HG03066 (cell line): ENCODE measurements around the gene RAB38.

Experiments used
- ATAC-seq: cut with Tn5 transposase; IDR thresholded peaks from one replicate; pipeline ENCODE4 v1.9.1; 2021; ENCODE audit warnings: low read depth; ENCODE audit not compliant: unreplicated experiment

Gene RAB38

DNA sequence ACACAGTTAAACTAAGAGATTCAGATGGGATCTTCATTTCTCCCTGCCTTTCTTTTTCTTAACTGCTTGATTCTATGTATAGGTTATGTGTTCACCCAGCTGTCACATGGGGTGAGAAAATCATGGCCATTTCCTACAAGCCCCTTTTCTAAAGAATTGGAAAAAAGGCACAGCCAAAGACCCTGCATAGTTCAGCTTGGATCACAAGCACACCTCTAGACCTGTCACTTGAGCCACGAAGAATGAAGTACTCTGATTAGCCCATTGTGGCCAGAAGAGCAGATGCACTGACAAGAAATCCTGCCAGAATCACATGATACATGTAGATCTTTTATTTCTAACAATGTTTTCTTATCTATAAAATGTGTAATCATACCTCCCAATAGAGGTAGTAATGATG is 69.7 kb downstream of the RAB38 start:
- ATAC-seq, result no peak

DNA sequence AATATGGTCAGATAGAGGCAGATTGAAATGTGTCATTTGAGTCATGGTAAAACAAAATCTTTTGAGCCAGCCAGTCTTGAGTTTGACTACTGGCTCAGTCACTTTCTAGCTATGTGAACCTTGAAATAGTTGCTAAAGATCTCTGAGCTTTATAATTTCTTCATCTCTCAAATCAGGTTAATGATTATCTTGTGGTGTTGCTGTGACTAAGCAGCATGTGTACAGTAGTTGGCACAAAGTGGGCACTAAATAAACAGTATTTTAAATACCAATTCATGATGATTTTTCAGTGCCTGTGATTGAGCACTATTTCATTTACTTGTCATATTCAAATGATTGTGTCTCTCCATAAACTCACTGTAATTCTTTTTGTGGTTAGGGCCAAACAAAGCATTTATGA is 70.8 kb downstream of the RAB38 start:
- ATAC-seq, result no peak

DNA sequence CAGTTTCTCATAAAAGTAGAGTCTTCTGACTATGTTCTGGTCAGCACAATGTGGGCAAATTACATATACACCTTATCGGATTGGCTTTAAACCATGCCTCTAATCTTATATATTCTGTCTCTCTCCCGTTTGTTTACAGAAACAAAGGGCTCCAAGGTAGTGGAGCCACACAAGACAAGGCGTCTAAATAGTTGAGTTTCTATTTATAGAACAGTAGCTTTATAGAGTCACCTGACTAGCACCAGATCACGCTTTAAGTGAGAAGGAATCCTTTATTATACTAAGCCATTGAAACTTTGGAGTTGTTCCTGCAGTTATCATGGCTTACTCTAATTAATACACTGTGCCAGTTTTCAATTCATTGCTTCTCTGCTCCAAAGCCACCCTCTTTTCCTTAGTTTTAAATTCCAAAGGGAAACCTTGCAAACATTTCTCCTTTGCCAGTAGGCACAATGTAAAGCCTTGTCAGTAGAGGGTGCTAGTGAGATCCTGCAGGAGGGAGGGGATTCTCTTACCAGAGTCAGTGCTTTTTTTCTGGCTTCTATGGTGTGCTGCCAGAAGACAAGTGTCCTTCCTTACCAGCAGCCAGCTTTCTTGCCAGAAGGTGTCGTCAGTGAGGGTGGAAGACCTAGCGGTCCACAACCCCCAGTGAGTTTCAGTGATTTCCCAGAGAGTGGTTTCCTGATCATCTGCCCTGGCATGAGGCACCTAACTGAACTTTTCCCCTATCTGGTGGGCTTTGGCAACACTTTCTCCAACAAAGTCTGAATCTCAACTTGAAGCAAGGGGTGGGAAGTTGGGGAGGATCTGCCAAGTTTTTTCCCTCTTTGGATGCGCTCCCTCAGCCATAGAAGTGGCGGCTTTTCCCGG is 71.7 kb downstream of the RAB38 start:
- peak; percentile 87 for ATAC-seq

DNA sequence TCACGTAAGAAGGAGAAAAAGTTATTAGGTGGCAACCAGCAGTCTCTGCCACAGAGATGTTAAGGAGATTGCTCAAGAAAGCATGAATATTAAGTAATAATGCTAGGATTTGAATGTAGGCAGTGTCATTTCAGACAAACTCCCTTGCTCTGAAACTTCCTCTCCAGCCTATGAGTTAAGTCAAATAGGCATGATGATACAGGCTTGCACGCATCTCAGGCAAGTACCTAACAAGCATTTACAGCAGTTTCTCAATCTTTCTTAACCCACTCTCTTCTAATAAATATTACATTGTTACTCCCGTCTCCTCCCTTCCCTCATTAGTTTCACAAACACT is 72.7 kb downstream of the RAB38 start:
- no peak for ATAC-seq

DNA sequence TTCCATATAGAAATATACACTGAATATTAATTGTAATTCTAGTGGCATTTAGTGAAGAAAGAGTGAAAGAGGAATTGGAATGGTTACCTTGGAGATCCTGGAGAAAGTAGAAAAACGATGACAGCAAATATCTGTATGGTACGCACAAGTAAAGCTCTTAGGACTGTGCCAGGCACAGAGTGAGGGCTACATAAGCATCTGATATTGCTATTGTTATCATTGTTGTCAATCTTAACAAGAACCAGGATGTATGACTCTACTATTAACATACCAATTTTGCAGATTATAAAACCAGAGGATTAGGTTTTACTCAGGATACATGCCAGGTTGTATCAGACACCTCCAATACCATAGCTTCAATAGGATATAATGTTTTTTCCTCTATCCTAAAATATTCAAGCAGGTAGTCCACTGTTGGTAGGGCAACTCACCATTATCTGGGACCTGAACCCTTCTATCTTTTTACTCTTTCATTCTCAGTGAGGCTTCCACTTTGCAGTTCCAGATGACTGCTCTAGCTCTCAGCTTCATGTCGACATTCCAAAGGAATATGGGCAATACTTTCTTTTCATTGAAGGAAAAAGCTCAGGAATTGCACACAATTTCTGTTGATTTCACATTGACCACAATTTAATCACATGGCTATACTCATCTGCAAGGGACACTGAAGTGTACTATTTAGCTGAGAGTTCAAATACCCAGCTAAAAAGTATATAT is 73.2 kb downstream of the RAB38 start:
- ATAC-seq, result no peak

DNA sequence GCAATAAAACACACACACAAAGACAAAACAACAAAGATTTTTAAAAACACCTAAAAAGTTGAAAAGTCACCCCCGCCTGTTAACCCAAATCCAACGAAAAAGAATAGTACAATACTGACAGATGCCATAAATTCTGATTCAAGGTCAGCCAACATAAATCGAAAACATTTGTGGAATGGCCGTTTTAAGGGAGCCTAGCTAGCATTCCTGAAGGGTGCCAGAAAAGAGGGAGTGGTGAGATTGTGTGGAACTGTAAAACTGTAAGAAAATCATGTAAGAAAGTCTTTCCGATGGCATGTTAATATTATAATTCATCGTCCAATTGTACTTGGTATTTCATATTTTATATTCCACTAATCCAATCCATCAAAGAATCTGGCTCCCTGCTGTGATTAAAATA is 75.1 kb downstream of the RAB38 start:
- ATAC-seq, result no peak

DNA sequence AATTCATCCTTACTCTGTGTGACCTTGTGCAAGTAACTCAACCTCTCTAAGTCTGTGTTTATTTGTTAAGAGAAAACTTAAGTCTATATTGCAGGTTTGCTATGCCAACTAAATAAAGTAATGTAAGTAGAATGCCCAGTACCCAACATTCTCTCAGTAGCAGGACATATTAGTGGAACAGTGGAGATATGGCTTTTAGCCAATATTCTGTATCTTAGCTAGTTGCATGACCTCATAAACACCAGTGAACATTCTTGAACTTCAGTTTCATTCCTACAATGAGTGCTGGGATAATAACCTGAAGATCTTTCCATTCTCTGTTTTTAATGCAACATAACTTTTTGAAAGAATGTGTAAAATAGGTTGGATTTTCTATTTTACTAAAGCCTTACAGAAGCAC is 77.0 kb downstream of the RAB38 start:
- ATAC-seq, result no peak

DNA sequence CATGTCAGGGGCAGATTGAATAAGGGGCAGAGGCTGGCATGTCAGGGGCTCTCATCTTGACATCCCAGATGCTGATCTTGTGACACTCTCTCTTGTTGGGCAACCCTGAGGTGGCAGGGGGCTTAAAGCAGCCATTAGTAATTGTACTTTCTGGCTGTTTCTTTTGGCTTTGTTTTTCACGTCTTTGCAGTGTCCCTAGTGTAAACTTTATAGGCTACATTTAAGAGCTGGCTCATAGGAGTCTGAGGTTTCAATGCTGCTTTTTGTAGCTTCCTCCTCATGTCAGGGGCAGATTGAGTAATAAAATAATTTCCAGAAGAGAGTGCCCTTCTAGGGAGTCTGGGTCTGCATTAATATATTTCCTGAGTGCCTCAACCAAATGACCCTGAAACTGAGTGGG is 86.1 kb downstream of the RAB38 start:
- no peak for ATAC-seq

DNA sequence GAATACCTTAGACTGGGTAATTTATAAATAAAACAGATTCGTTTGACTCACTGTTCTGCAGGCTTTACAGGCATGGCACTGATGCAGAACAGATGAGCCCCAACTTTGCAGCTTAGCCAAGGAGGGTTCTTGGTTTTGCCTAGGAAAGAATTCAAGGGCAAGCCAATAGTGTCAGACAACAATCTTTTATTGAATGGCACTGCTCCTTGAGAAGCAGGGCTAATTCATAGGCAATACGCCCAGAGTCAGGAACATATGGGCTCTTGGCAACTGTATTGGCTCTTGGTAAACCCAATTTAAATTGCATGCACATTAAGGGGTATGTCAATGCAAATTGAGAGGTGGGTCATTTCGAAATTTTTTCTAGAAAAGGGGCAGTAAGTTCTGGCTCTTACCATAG is 87.9 kb downstream of the RAB38 start:
- no peak for ATAC-seq

DNA sequence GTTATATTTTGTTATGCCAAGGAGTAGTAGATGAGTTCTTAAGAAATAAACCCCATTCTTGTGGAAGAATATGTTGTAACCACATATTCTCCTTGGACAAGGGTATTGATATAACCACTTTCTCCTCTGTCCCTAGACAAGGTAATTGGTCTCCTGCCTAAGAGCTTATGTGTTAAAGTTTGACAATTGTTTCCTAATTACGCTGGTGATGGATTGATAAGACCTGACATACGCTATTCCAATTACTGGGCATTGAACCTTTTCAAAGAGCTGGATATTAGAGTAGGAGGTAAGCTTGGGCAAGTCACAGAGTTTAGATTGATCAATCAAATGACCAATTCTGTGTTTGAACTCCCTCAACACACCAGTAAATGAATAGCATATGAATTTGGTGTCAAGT is 88.9 kb downstream of the RAB38 start:
- ATAC-seq, result no peak

DNA sequence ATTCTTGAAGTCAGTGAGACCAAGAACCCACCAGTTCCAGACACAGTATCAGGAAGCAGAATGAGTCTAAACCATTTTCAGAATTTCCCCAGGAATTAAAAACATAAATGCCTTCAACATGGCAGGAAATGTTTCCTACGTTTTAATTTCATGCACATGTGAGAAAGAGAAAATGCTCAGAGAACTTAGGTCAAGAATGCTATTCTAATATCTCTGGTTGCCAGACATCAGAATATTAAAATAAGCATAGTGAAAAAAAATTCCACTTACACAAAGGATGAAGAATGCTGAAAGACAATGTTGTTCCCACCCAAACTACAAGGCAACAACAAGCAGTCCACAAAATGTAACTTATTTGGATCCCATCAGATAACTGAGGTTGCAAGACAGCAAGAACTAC is 104.8 kb downstream of the RAB38 start:
- no peak for ATAC-seq

DNA sequence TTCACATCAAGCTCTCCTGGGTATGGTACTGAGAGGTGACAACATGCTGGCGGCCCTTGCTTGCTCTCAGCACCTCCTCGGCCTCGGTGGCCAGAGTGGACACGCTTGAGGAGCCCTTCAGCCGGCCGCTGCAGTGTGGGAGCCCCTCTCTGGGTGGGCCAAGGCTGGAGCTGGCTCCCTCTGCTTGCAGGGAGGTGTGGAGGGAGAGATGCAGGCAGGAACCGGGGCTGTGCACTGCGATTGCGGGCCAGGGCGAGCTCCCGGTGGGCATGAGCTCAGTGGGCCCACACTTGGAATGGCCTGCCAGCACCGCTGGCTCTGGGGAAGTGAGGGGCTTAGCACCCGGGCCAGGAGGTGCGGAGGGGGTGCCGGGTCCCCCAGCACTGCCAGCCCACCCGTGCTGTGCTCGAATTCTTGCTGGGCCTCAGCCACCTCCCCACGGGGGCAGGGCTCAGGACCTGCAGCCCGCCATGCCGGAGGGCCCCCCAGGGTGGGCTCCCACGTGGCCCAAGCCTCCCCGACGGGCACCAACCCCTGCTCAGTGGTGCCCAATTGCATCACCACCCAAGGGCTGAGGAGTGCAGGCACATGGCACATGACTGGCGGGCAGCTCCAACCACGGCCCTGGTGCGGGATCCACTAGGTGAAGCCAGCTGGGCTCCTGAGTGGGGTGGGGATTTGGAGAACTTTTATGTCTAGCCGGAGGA is 106.2 kb downstream of the RAB38 start:
- ATAC-seq, result no peak

DNA sequence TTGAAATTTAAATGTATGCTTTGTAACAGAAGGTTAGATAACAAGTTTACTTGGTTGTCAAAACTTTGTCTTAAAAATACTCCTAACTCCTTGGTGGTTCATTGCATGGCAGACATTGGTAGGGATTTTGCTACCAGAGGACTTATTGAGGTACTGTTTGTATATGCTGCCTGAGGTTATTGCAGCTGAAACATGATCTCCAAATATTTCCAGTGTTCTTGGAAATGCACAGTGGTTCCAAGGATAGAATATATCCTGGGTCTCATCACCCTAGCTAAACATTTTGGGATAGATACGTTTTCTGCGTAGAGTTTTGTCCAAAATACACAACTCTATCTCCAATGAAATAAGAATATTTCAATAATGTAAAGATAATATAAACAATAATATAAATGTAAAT is 109.2 kb downstream of the RAB38 start:
- no peak for ATAC-seq

DNA sequence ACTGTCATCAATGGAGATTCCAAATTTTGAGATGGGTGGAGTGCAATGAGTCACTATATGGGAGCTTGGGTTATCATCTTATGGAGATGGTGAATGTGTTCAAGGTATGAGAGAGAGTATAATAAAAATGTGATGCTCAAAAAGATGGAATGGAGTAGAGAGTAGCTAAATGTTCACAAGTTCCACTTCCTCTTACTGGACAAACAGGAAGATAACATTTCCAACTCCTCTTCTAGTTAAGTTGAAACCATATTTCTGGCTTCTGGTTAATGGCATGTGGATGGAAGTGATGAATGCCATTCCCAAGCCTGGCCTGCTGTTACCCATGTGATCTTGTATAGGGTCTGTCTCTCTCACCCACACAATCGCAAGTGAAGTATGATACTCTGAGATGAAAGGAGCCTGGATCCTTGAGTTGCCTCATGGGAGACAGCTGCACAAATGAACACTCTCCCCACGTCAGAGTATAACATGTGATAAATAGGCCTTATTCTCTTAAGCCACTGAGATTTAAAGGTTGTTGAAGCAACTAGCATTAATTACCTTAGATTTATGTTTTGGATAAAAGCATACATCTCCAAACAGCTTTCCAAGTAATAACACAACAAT is 111.0 kb downstream of the RAB38 start:
- ATAC-seq, result no peak
